KMS-11 (cell line): Measurements from ENCODE around the gene ENOX2.
"Not testable (repeated sequence)": the region's sequence is repeated elsewhere in the genome, so short reads cannot be mapped to it uniquely, and the experiment has no call there.

Experiments
- H2AFZ ChIP-seq: fragments of 200-600 bp; sonication (generic); 2 replicates; pipeline ENCODE4 v1.6.1; 2016; ENCODE audit warnings: antibody characterized with exemption, mixed run types, low read depth
- H3K27ac ChIP-seq: fragments of 200-600 bp; sonication (generic); 2 replicates; pipeline ENCODE4 v1.6.1; 2016; ENCODE audit warnings: mild to moderate bottlenecking, mixed run types
- H3K27me3 ChIP-seq: fragments of 200-600 bp; sonication (generic); 2 replicates; pipeline ENCODE4 v1.6.1; 2017; ENCODE audit warnings: mild to moderate bottlenecking, low read depth, mixed run types, moderate library complexity; ENCODE audit not compliant: insufficient read depth
- H3K36me3 ChIP-seq: fragments of 200-600 bp; sonication (generic); 2 replicates; pipeline ENCODE4 v1.6.1; 2017; ENCODE audit warnings: mild to moderate bottlenecking, mixed run types; ENCODE audit not compliant: insufficient read depth
- H3K4me1 ChIP-seq: fragments of 200-600 bp; sonication (generic); 2 replicates; pipeline ENCODE4 v1.6.1; 2016; ENCODE audit warnings: mild to moderate bottlenecking, low read depth, mixed run types; ENCODE audit not compliant: poor library complexity, severe bottlenecking
- H3K4me2 ChIP-seq: fragments of 200-600 bp; sonication (generic); 2 replicates; pipeline ENCODE4 v1.7.0; 2016; ENCODE audit warnings: mild to moderate bottlenecking, mixed run types
- H3K4me3 ChIP-seq: fragments of 200-600 bp; sonication (generic); IDR thresholded peaks from 2 replicates; pipeline ENCODE4 v1.6.1; 2017; ENCODE audit warnings: low read depth, low read length, mixed read lengths; ENCODE audit not compliant: insufficient read depth
- H3K79me2 ChIP-seq: fragments of 200-600 bp; sonication (generic); 2 replicates; pipeline ENCODE4 v1.6.1; 2016; ENCODE audit warnings: low read depth, mixed run types; ENCODE audit not compliant: insufficient read depth
- H3K9ac ChIP-seq: fragments of 200-600 bp; sonication (generic); 2 replicates; pipeline ENCODE4 v1.6.1; 2016; ENCODE audit warnings: mild to moderate bottlenecking, mixed run types
- H4K20me1 ChIP-seq: fragments of 200-600 bp; sonication (generic); 2 replicates; pipeline ENCODE4 v1.6.1; 2016; ENCODE audit warnings: mild to moderate bottlenecking, mixed run types; ENCODE audit not compliant: insufficient read depth
- TF ChIP-seq, protein P1 (sequence below): fragments of 200-600 bp; sonication (generic); conservative IDR thresholded peaks from 2 replicates; pipeline ENCODE4 v1.6.1; 2017; ENCODE audit warnings: low read depth, mild to moderate bottlenecking, antibody characterized with exemption, low read length, moderate library complexity, mixed read lengths

The ENOX2 gene

GRCh38 chrX:130826249-130826648 is 76.8 kb downstream of the ENOX2 start:
- no peak overlapping the region for H3K27ac ChIP-seq
- H3K9ac ChIP-seq = no peak overlapping the region
- H3K4me3 ChIP-seq = no peak overlapping the region
- H3K36me3 ChIP-seq = no peaks in the 10 kb centered on the region
- H2AFZ ChIP-seq = no peak overlapping the region
- no peaks in the 10 kb centered on the region for H3K4me1 ChIP-seq
- no peaks in the 10 kb centered on the region for H3K79me2 ChIP-seq
- no peak overlapping the region for H3K4me2 ChIP-seq
- H3K27me3 ChIP-seq = no peaks in the 10 kb centered on the region
- H4K20me1 ChIP-seq = no peaks in the 10 kb centered on the region
- TF ChIP-seq, protein P1, sequence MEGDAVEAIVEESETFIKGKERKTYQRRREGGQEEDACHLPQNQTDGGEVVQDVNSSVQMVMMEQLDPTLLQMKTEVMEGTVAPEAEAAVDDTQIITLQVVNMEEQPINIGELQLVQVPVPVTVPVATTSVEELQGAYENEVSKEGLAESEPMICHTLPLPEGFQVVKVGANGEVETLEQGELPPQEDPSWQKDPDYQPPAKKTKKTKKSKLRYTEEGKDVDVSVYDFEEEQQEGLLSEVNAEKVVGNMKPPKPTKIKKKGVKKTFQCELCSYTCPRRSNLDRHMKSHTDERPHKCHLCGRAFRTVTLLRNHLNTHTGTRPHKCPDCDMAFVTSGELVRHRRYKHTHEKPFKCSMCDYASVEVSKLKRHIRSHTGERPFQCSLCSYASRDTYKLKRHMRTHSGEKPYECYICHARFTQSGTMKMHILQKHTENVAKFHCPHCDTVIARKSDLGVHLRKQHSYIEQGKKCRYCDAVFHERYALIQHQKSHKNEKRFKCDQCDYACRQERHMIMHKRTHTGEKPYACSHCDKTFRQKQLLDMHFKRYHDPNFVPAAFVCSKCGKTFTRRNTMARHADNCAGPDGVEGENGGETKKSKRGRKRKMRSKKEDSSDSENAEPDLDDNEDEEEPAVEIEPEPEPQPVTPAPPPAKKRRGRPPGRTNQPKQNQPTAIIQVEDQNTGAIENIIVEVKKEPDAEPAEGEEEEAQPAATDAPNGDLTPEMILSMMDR = no peak

DNA sequence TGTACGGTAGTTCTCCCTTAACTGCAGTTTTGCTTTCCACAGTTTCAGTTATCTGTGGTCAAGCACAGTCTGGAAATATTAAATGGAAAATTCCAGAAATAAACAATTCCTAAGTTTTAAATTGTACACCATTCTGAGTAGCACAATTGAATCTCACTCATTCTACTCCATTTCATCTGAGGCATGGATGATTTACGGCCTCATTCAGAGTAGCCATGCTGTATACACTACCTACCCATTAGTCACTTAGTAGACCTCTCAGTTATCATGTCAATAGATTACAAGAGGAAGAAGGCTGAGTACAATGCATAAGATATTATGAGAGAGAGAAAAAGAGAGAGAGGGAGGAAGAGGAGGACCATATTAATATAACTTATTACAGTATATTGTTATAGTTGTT is 77.5 kb downstream of the ENOX2 start:
- Histone ChIP-seq H3K27ac (no peak overlapping the region), H3K27me3 (no peaks in the 10 kb centered on the region), H4K20me1 (no peaks in the 10 kb centered on the region), H3K4me1 (no peaks in the 10 kb centered on the region), H3K4me3 (no peak overlapping the region), H3K36me3 (no peaks in the 10 kb centered on the region), H3K4me2 (no peak overlapping the region), H3K79me2 (no peaks in the 10 kb centered on the region), H2AFZ (no peak overlapping the region), H3K9ac (no peak overlapping the region)
- TF ChIP-seq, protein P1 = no peak

DNA sequence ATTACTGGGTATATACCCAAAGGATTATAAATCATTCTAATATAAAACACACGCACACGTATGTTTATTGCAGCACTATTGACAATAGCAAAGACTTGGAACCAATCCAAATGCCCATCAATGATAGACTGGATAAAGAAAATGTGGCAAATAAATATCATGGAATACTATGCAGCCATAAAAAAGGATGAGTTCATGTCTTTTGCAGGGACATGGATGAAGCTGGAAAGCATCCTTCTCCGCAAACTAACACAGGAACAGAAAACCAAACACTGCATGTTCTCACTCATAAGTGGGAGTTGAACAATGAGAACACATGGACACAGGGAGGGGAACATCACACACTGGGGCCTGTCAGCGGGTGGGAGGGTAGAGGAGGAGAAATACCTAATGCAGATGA is 83.6 kb downstream of the ENOX2 start:
- not testable (repeated sequence) for H3K27ac ChIP-seq

DNA sequence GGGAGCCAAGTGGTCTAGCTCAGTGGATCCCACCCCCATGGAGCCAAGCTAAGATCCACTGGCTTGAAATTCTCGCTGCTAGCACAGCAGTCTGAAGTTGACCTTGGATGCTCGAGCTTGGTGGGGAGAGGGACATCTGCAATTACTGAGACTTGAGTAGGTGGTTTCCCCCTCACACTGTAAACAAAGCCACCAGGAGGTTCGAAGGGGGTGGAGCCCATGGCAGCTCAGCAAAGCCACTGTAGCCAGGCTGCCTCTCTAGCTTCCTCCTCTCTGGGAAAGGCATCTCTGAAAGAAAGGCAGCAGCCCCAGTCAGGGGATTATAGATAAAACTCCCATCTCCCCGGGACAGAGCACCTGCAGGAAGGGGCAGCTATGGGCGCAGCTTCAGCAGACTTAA is 89.1 kb downstream of the ENOX2 start:
- H4K20me1 ChIP-seq, H3K79me2 ChIP-seq, H3K36me3 ChIP-seq, H2AFZ ChIP-seq, H3K4me1 ChIP-seq, H3K4me3 ChIP-seq, H3K4me2 ChIP-seq, H3K9ac ChIP-seq, H3K27me3 ChIP-seq, H3K27ac ChIP-seq: not testable (repeated sequence)

More for the DNA sequence above, 83.6 kb downstream of the ENOX2 start:
- not testable (repeated sequence) for H3K4me2 ChIP-seq, H4K20me1 ChIP-seq, H3K4me3 ChIP-seq, H2AFZ ChIP-seq, H3K4me1 ChIP-seq, H3K9ac ChIP-seq, H3K79me2 ChIP-seq, H3K27me3 ChIP-seq, H3K36me3 ChIP-seq

- Histone ChIP-seq H3K4me3 (no peak overlapping the region), H4K20me1 (no peaks in the 10 kb centered on the region), H2AFZ (no peak overlapping the region), H3K4me2 (no peak overlapping the region), H3K36me3 (no peaks in the 10 kb centered on the region), H3K9ac (no peak overlapping the region), H3K27me3 (no peaks in the 10 kb centered on the region), H3K27ac (no peak overlapping the region), H3K79me2 (no peaks in the 10 kb centered on the region), H3K4me1 (no peaks in the 10 kb centered on the region)
- TF ChIP-seq, protein P1 = no peak
These were observed 92.4 kb downstream of the ENOX2 start for GRCh38 chrX:130810561-130810960.

DNA sequence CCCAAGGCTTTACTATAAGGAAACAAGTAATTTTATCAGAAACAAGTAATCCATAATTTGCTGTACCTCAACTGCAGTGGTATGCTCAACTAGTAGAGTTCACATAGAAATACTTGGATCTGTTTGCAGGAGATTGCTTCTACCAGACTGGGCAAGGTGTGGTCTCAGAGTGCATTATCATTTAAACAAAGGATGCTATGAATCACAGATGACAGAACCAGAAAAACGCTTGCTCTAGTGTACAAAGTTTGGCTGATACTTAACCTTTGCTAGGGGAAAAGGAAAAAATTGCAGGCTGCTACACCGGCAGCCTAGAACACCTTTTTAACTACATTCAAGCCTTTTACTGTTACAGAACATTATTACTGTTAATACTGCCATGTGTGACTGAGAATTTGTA is 97.1 kb downstream of the ENOX2 start:
- Histone ChIP-seq H3K79me2 (no peaks in the 10 kb centered on the region), H4K20me1 (no peaks in the 10 kb centered on the region), H3K27me3 (no peaks in the 10 kb centered on the region), H3K27ac (no peak overlapping the region), H3K9ac (no peak overlapping the region), H3K36me3 (no peaks in the 10 kb centered on the region), H3K4me1 (no peaks in the 10 kb centered on the region), H3K4me2 (no peak overlapping the region), H3K4me3 (no peak overlapping the region), H2AFZ (no peak overlapping the region)
- TF ChIP-seq, protein P1 = no peak
